HG02981 (cell line): ENCODE data around the gene ZBTB26.

Source experiments
- ATAC-seq: cut with Tn5 transposase; IDR thresholded peaks from one replicate; pipeline ENCODE4 v1.9.1; 2021; ENCODE audit warnings: mild to moderate bottlenecking, moderate library complexity; ENCODE audit not compliant: unreplicated experiment

Gene ZBTB26

GRCh38 chr9:122931226-122932121, at the start of gene ZBTB26:
TSS of gene ZBTB26 (minus strand) at chr9:122931512. CDS start at chr9:122919934, 11,578 bp downstream.
- peak; percentile 95 for ATAC-seq

- no peak for ATAC-seq
Measured at GRCh38 chr9:122978601-122979000, 47.3 kb upstream of the ZBTB26 start.

- no peak for ATAC-seq
Measured at GRCh38 chr9:122975196-122975595, 43.9 kb upstream of the ZBTB26 start.

GRCh38 chr9:122961139-122961538, 29.8 kb upstream of the ZBTB26 start:
- no peak for ATAC-seq

- no peak for ATAC-seq
Measured at GRCh38 chr9:122955961-122956360, 24.6 kb upstream of the ZBTB26 start.

GRCh38 chr9:122954253-122954691, 23.0 kb upstream of the ZBTB26 start:
- ATAC-seq, result no peak

GRCh38 chr9:122951056-122951455, 19.7 kb upstream of the ZBTB26 start:
- no peak for ATAC-seq

GRCh38 chr9:122950263-122950662, 19.0 kb upstream of the ZBTB26 start:
- ATAC-seq, result no peak

GRCh38 chr9:122949696-122950095, 18.4 kb upstream of the ZBTB26 start:
- ATAC-seq, result no peak

GRCh38 chr9:122948313-122948712, 17.0 kb upstream of the ZBTB26 start:
- no peak for ATAC-seq

GRCh38 chr9:122946461-122947005, 15.2 kb upstream of the ZBTB26 start:
- no peak for ATAC-seq

- ATAC-seq, result no peak
Measured at GRCh38 chr9:122944960-122945888, 13.9 kb upstream of the ZBTB26 start.

GRCh38 chr9:122941582-122942234, 10.4 kb upstream of the ZBTB26 start:
- no peak for ATAC-seq

- peak; percentile 98 for ATAC-seq
Measured at GRCh38 chr9:122940749-122941581, 9.7 kb upstream of the ZBTB26 start, which contains the start of gene RABGAP1. TSS of gene RABGAP1 (plus strand) at chr9:122941020. CDS start at chr9:122957060, 16,040 bp downstream.

- no peak for ATAC-seq
Measured at GRCh38 chr9:122940454-122940748, 9.1 kb upstream of the ZBTB26 start.

GRCh38 chr9:122939601-122940000, 8.3 kb upstream of the ZBTB26 start:
- no peak for ATAC-seq

GRCh38 chr9:122936883-122937282, 5.6 kb upstream of the ZBTB26 start:
- ATAC-seq, result no peak

- no peak for ATAC-seq
Measured at GRCh38 chr9:122936464-122936863, 5.2 kb upstream of the ZBTB26 start.

GRCh38 chr9:122930541-122931225, 629 bp downstream of the ZBTB26 start:
- ATAC-seq, result no peak
